ENCODE data around the gene PTTG1IP.

GRCh38 chr21:44836349-44836665 is 37.2 kb downstream of the PTTG1IP start:
- no peak for TF ChIP-seq CTCF (IDR thresholded peaks at IDR 0.05)
- no peak for TF ChIP-seq POLR2A (IDR thresholded peaks at IDR 0.05)

Measured in uterus (tissue), 2 donors.